H1 (cell line): Measurements from ENCODE around the gene LAT. TPM values are rescaled to one million over a fixed set of nuclear protein-coding genes. Genes with fewer than 3 reads are reported as not detected.

ENCODE experiments used
- CTCF ChIA-PET: fragments of 300-600 bp; sonication (Branson Sonifier 250); formaldehyde crosslinking; loops from one replicate; lab custom pipeline; 2021; ENCODE audit not compliant: partially characterized antibody; lab: Charles Lee
- POLR2A ChIA-PET: fragments of 300-600 bp; sonication (Branson Sonifier 250); formaldehyde crosslinking; loops from one replicate; lab custom pipeline; 2021; ENCODE audit warnings: inconsistent platforms; ENCODE audit not compliant: partially characterized antibody; lab: Charles Lee
- DNase-seq, 2 experiments: peaks; one replicate each; pipeline versions ENCODE4 v3.0.0 to v3.0.0-alpha.2; 2010 to 2022; ENCODE audit warnings: low spot score in 2 of 2, low read depth in 1 of 2, mixed read lengths in 1 of 2
- FAIRE-seq: peaks from 2 replicates; lab custom pipeline; 2011; peaks lifted over from hg19 to GRCh38; lab: Jason Lieb, UNC
- H2AFZ ChIP-seq: 2 replicates; pipeline ENCODE4 v1.8.1; 2012; ENCODE audit warnings: low read length, inconsistent platforms
- H2AK5ac ChIP-seq: 2 replicates; pipeline ENCODE4 v1.6.1; 2013; ENCODE audit warnings: low read depth, low read length
- H2BK120ac ChIP-seq: replicated peaks from 2 replicates; pipeline ENCODE3; 2013; ENCODE audit warnings: low read depth, low read length, inconsistent platforms
- H2BK12ac ChIP-seq: 2 replicates; pipeline ENCODE4 v1.6.1; 2013; ENCODE audit warnings: low read depth, low read length
- H2BK15ac ChIP-seq: 2 replicates; pipeline ENCODE4 v1.6.1; 2013; ENCODE audit warnings: low read length
- H2BK20ac ChIP-seq: 2 replicates; pipeline ENCODE4 v1.6.1; 2013; ENCODE audit warnings: low read length
- H2BK5ac ChIP-seq: 2 replicates; pipeline ENCODE4 v1.6.1; 2013; ENCODE audit warnings: low read depth, low read length
- H3K14ac ChIP-seq: 2 replicates; pipeline ENCODE4 v1.6.1; 2013; ENCODE audit warnings: inconsistent platforms; ENCODE audit not compliant: insufficient read length
- H3K18ac ChIP-seq: 2 replicates; pipeline ENCODE4 v1.6.1; 2013; ENCODE audit warnings: low read length; ENCODE audit errors: extremely low read depth
- H3K23ac ChIP-seq: 2 replicates; pipeline ENCODE4 v1.6.1; 2013; ENCODE audit warnings: inconsistent platforms; ENCODE audit not compliant: insufficient read length
- H3K23me2 ChIP-seq: 2 replicates; pipeline ENCODE4 v1.6.1; 2013; ENCODE audit warnings: low read depth, low read length
- H3K27ac ChIP-seq: 2 replicates; pipeline ENCODE4 v1.6.1; 2011; ENCODE audit warnings: low read depth, low read length, inconsistent platforms
- H3K27me3 ChIP-seq, 4 experiments: replicated peaks in 1 of 4; 1 replicate in 1 of 4; 2 replicates in 3 of 4; pipeline versions ENCODE4 v1.6.1 to v1.8.1; 2011 to 2013; ENCODE audit warnings: low read length in 3 of 4, mild to moderate bottlenecking in 3 of 4, inconsistent platforms in 2 of 4, mixed read lengths in 2 of 4, moderate library complexity in 1 of 4; ENCODE audit not compliant: control insufficient read depth in 3 of 4, insufficient read depth in 3 of 4; ENCODE audit errors: extremely low read depth in 1 of 4
- H3K36me3 ChIP-seq, 4 experiments: 2 replicates each; pipeline versions ENCODE4 v1.6.1 to v1.8.1; 2011 to 2013; ENCODE audit warnings: mild to moderate bottlenecking in 4 of 4, low read length in 3 of 4, moderate library complexity in 2 of 4, control low read depth in 1 of 4, inconsistent platforms in 1 of 4; ENCODE audit not compliant: insufficient read depth in 4 of 4, control insufficient read depth in 2 of 4
- H3K4ac ChIP-seq: replicated peaks from 2 replicates; pipeline ENCODE3; 2013; ENCODE audit warnings: low read length, low read depth, mixed read lengths, inconsistent platforms; ENCODE audit not compliant: insufficient read length
- H3K4me1 ChIP-seq, 4 experiments: replicated peaks in 1 of 4; 1 replicate in 1 of 4; 2 replicates in 3 of 4; pipeline versions ENCODE4 v1.6.1 to v1.8.1; 2011 to 2013; ENCODE audit warnings: low read length in 3 of 4, inconsistent platforms in 2 of 4, mixed read lengths in 1 of 4; ENCODE audit not compliant: insufficient read depth in 4 of 4, control insufficient read depth in 3 of 4
- H3K4me2 ChIP-seq, 2 experiments: 2 replicates each; pipeline versions ENCODE4 v1.6.1 to v1.8.1; 2011 to 2013; ENCODE audit warnings: low read depth in 2 of 2, low read length in 2 of 2, control low read depth in 1 of 2, inconsistent platforms in 1 of 2, mild to moderate bottlenecking in 1 of 2; ENCODE audit not compliant: insufficient read depth in 1 of 2
- H3K4me3 ChIP-seq, 4 experiments: fragments of 200-600, 300-600 bp in 1 of 4; sonication (generic), shearing (Covaris generic), sonication (Bioruptor Twin) in 1 of 4; 2 replicates each; pipeline versions ENCODE4 v1.5.1 to v1.8.1; 2011 to 2016; ENCODE audit warnings: low read length in 4 of 4, low read depth in 3 of 4, control low read depth in 2 of 4, inconsistent platforms in 2 of 4, mild to moderate bottlenecking in 2 of 4, mixed read lengths in 1 of 4, moderate library complexity in 1 of 4; ENCODE audit not compliant: insufficient read depth in 2 of 4; ENCODE audit errors: extremely low read depth in 1 of 4
- H3K56ac ChIP-seq: replicated peaks from 2 replicates; pipeline ENCODE3; 2013; ENCODE audit warnings: low read depth, mild to moderate bottlenecking, mixed read lengths, low read length, inconsistent platforms; ENCODE audit not compliant: insufficient read length
- H3K79me1 ChIP-seq: 2 replicates; pipeline ENCODE4 v1.6.1; 2013; ENCODE audit warnings: low read depth, low read length, control low read depth
- H3K79me2 ChIP-seq, 2 experiments: 2 replicates each; pipeline versions ENCODE4 v1.6.1 to v1.8.1; 2012 to 2013; ENCODE audit warnings: low read length in 2 of 2, mild to moderate bottlenecking in 2 of 2, inconsistent platforms in 1 of 2; ENCODE audit not compliant: insufficient read depth in 2 of 2, control insufficient read depth in 1 of 2
- H3K9ac ChIP-seq, 4 experiments: replicated peaks in 1 of 4; 1 replicate in 1 of 4; 2 replicates in 3 of 4; pipeline versions ENCODE4 v1.6.1 to v1.8.1; 2011 to 2013; ENCODE audit warnings: low read depth in 3 of 4, low read length in 3 of 4, control low read depth in 2 of 4, mild to moderate bottlenecking in 2 of 4, moderate library complexity in 2 of 4, inconsistent platforms in 1 of 4; ENCODE audit errors: extremely low read depth in 1 of 4
- H3K9me3 ChIP-seq, 2 experiments: 2 replicates each; pipeline versions ENCODE4 v1.6.1 to v1.8.1; 2012 to 2013; ENCODE audit warnings: mild to moderate bottlenecking in 2 of 2, moderate library complexity in 2 of 2, control low read depth in 1 of 2, inconsistent platforms in 1 of 2, low read depth in 1 of 2, low read length in 1 of 2, mixed read lengths in 1 of 2; ENCODE audit not compliant: insufficient read depth in 2 of 2
- H4K20me1 ChIP-seq, 2 experiments: replicated peaks in 1 of 2; 2 replicates each; pipeline versions ENCODE3 to v1.8.1; 2011 to 2013; ENCODE audit warnings: inconsistent platforms in 2 of 2, low read length in 2 of 2, mild to moderate bottlenecking in 1 of 2; ENCODE audit not compliant: insufficient read depth in 2 of 2, control insufficient read depth in 1 of 2
- H4K5ac ChIP-seq: 2 replicates; pipeline ENCODE4 v1.6.1; 2013; ENCODE audit warnings: low read length, low read depth, mixed read lengths, inconsistent platforms; ENCODE audit not compliant: insufficient read length
- H4K8ac ChIP-seq: 2 replicates; pipeline ENCODE4 v1.8.0; 2013; ENCODE audit warnings: mild to moderate bottlenecking, moderate library complexity, low read length, inconsistent platforms; ENCODE audit not compliant: insufficient read depth; ENCODE audit errors: extremely low read depth
- H4K91ac ChIP-seq: replicated peaks from 2 replicates; pipeline ENCODE3; 2013; ENCODE audit warnings: low read length, mixed read lengths, inconsistent platforms; ENCODE audit not compliant: insufficient read length
- BCL11A ChIP-seq, 2 experiments: IDR thresholded peaks; one replicate each; pipeline ENCODE4 v1.6.1; 2011; ENCODE audit warnings: low read depth in 2 of 2, low read length in 2 of 2, mild to moderate bottlenecking in 2 of 2
- FOSL1 ChIP-seq: IDR thresholded peaks from 2 replicates; pipeline ENCODE4 v1.6.1; 2011; ENCODE audit warnings: mild to moderate bottlenecking, low read depth, low read length, moderate library complexity; ENCODE audit not compliant: insufficient read depth
- PHF8 ChIP-seq: fragments of 200-600 bp; sonication (generic); conservative IDR thresholded peaks from 2 replicates; pipeline ENCODE4 v1.7.1; 2012; ENCODE audit warnings: low read depth, mild to moderate bottlenecking, inconsistent platforms, low read length, moderate library complexity
- SIRT6 ChIP-seq: IDR thresholded peaks from one replicate; pipeline ENCODE4 v1.7.1; 2012; ENCODE audit warnings: low read length, inconsistent platforms
- ZNF274 ChIP-seq: IDR thresholded peaks from 2 replicates; pipeline ENCODE4 v1.7.0; 2012; ENCODE audit warnings: low read length, borderline replicate concordance; ENCODE audit errors: extremely low read depth
- whole genome bisulfite sequencing, 2 experiments: shearing (Covaris generic) in 1 of 2; methylation state at CpG; one replicate each; pipeline versions ENCODE4 v1.1.6 to v1.1.7; 2013 to 2015; ENCODE audit warnings: low lambda C conversion rate in 2 of 2, mixed read lengths in 2 of 2, inconsistent platforms in 1 of 2, low coverage in 1 of 2, missing lambda C conversion rate in 1 of 2; ENCODE audit not compliant: insufficient replicate concordance in 2 of 2, insufficient coverage in 1 of 2, insufficient read length in 1 of 2; ENCODE audit errors: extremely low coverage in 1 of 2, missing lambda C conversion rate in 1 of 2; 5-methylcytosine and 5-hydroxymethylcytosine counted together
- polyA plus RNA-seq, 7 experiments: library from polyadenylated mRNA; depleted of rRNA in 3 of 7; stranded (reverse) in 5 of 7; unstranded in 2 of 7; fragments of >200 nt in 5 of 7; fragments of 200-250 nt in 2 of 7; gene quantifications; 1 replicate in 5 of 7; 2 replicates in 1 of 7; 4 replicates in 1 of 7; pipeline versions ENCODE4 v1.2.1 to v1.2.3, GENCODE V29; 2011 to 2013; ENCODE audit warnings: missing spikeins in 2 of 7, mixed read lengths in 2 of 7
- total RNA-seq: library from RNA; stranded (reverse); fragmentation: NEBNext Ultra II Directional; extraction: Animal tissue kit (Norgen Biotek cat#: 25700); gene quantifications from 2 replicates; pipeline ENCODE4 v1.2.1, GENCODE V29; 2021

The LAT gene
- total and polyA plus RNA-seq, 2 of the 8 experiments (the other 6 are each of a cell fraction or from before 2014, with no cell fraction given), result 2.7 to 3.4 TPM

DNA sequence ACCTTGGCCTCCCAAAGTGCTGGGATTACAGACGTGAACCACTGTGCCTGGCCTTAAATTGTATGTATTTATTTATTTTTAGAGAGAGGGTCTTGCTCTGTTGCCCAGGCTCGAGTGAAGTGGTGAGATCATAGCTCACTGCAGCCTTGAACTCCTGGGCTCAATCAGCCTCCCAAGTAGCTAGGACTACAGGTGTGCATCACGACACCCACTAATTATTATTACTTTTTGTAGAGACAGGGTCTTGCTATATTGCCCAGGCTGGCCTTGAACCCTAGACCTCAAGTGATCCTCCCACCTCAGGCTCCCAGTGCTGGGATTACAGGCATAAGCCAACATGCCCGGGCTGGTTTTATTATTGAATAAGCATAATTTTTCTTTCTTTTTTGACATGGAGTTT lies 38.2 kb upstream of the LAT start:
- no peak overlapping the region for H2AFZ ChIP-seq
- no peak overlapping the region for H3K18ac ChIP-seq
- no peak overlapping the region for H2BK20ac ChIP-seq
- no peak overlapping the region for H2BK5ac ChIP-seq
- TF ChIP-seq PHF8 (no peak), SIRT6 (no peak), ZNF274 (no peak), BCL11A (IDR thresholded peaks at IDR 0.05; ENCODE audit: low read depth in 2 of 2, low read length in 2 of 2) (no peak), FOSL1 (no peak)
- TF ChIP-seq, all 59 proteins: peak for 0
- Histone ChIP-seq H3K23ac (no peak overlapping the region), H3K79me1 (no peaks in the 10 kb centered on the region), H4K20me1 (peaks cover 0 to under 1% of the 10 kb centered on the region in 2 experiments), H2BK12ac (no peak overlapping the region), H3K27me3 (no peaks in the 10 kb centered on the region), H3K27ac (no peak overlapping the region), H2AK5ac (no peak overlapping the region), H4K5ac (no peak overlapping the region), H4K91ac (no peak overlapping the region), H3K4ac (no peak overlapping the region), H4K8ac (no peak overlapping the region), H3K79me2 (peaks cover under 1 to 5% of the 10 kb centered on the region in 2 experiments; a peak in 3 of 4 replicates), H2BK120ac (no peak overlapping the region), H2BK15ac (no peak overlapping the region), H3K4me3 (no peak overlapping the region), H3K9me3 (no peaks in the 10 kb centered on the region), H3K23me2 (peaks cover 5% of the 10 kb centered on the region), H3K36me3 (no peaks in the 10 kb centered on the region), H3K56ac (no peak overlapping the region), H3K9ac (no peak overlapping the region), H3K4me2 (no peak overlapping the region; a peak in 1 of 4 replicates), H3K4me1 (peaks cover 0 to 7% (median 1%) of the 10 kb centered on the region in 4 experiments; a peak in 3 of 7 replicates), H3K14ac (no peak overlapping the region)
- WGBS, 2 experiments, result 90% methylated on average over 4 of the region's 4 CpGs; no CpG with 5 or more reads in 1 of the 2 experiments
- ChIA-PET CTCF (interaction anchor here (0.6 to 1.9 kb wide), 5 partner anchors 18 to 100 kb away, joined by 3 to 7 read pairs (median 5); partner anchors contain the start of gene TUFM), POLR2A (interaction anchor here (1.1 to 2.3 kb wide), 4 partner anchors 10 to 85 kb away, joined by 5 to 9 read pairs (median 6); partner anchors contain the start of gene SPNS1)
- FAIRE-seq (no peak), DNase-seq (no peak)
